ENCODE results near the gene LRFN4. TPM values are rescaled to one million over a fixed set of nuclear protein-coding genes. Genes with fewer than 3 reads are reported as not detected.

The LRFN4 gene
- total and polyA plus RNA-seq, 2 donors (not counting 3 experiments of a cell fraction or from before 2014, with no cell fraction given): 22.3 to 37.4 TPM

DNA sequence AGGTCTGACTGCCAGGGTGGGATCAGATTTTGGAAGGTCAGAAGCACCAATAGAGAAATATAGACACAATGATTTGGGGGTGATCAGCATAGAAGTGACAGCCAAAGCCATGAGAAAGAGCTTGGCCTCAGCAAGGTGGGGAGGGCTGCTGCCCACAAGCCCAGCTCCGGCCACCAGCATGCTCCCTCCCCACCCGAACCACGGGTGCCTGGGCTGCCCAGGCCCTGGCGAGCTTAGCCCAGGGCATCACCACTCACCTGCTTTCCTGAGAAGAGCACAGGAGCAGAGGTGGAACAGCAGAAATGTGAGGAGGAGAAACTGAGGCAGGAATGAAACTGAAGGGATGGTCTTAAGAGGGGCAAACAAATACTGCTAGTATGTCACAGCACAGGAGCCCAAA is 48.8 kb downstream of the LRFN4 start:
- CTCF ChIA-PET: interaction anchor here (1.0 kb wide), 1 partner anchor 22 kb away, joined by 3 read pairs; no protein-coding TSS in a partner anchor
- no peak for DNase-seq (ENCODE audit: low read depth, low spot score)
- Histone ChIP-seq H3K4me2 (ENCODE audit: insufficient read depth, low read length) (no peak overlapping the region), H3K9ac (replicated peaks; ENCODE audit: extremely low read depth, insufficient read depth, low read length) (no peak overlapping the region), H3K9me1 (replicated peaks; ENCODE audit: control insufficient read depth, extremely low read depth, insufficient read depth, low read length) (no peaks in the 10 kb centered on the region), H3K27ac (ENCODE audit: insufficient read depth, low read depth, low read length) (no peak overlapping the region), H3K79me2 (ENCODE audit: control insufficient read depth, insufficient read depth, low read length) (no peaks in the 10 kb centered on the region), H2AFZ (ENCODE audit: low read depth, low read length) (no peak overlapping the region), H3K9me3 (replicated peaks; ENCODE audit: control insufficient read depth, insufficient read depth, low read length) (no peaks in the 10 kb centered on the region), H3K4me1 (ENCODE audit: control insufficient read depth, extremely low read depth, insufficient read depth, low read length) (peaks cover 5% of the 10 kb centered on the region), H3K4me3 (replicated peaks in 1 of 3; ENCODE audit: insufficient read depth in 1 of 3, low read depth in 1 of 3, low read length in 3 of 3) (no peak overlapping the region), H4K20me1 (replicated peaks; ENCODE audit: control insufficient read depth, extremely low read depth, insufficient read depth, low read length) (no peaks in the 10 kb centered on the region), H3K36me3 (ENCODE audit: control insufficient read depth in 2 of 2, extremely low read depth in 1 of 2, insufficient read depth in 2 of 2, low read length in 2 of 2) (no peaks in the 10 kb centered on the region), H3K27me3 (ENCODE audit: control insufficient read depth in 2 of 2, insufficient read depth in 2 of 2, low read length in 2 of 2) (no peaks in the 10 kb centered on the region)
- no TSS peak for BruUV-seq (replicated peaks)
- FAIRE-seq: no peak
- intact Hi-C loops (cut with micrococcal nuclease) (no loop called here), dilution Hi-C loops (cut with MboI; ENCODE audit: extremely low pct_ligation_motif_present, low sequenced_read_pairs) (no loop called here)
- POLR2A ChIA-PET: no interaction called here
- TF ChIP-seq EZH2 (IDR thresholded peaks at IDR 0.05; ENCODE audit: borderline replicate concordance, low read depth, low read length, severe bottlenecking) (no peak), POLR2AphosphoS5 (IDR thresholded peaks at IDR 0.05; ENCODE audit: insufficient read depth, low read depth, low read length) (no peak), POLR2A (IDR thresholded peaks at IDR 0.05; ENCODE audit: low read depth, low read length) (no peak), JUN (IDR thresholded peaks at IDR 0.05; ENCODE audit: borderline replicate concordance, insufficient read depth, insufficient read length, low read depth) (no peak), GATA2 (IDR thresholded peaks at IDR 0.05; ENCODE audit: insufficient read depth, insufficient read length, low read depth, low read length) (no peak), FOS (IDR thresholded peaks at IDR 0.05; ENCODE audit: borderline replicate concordance, insufficient read depth, low read length) (no peak)
- TF ChIP-seq, protein P1, sequence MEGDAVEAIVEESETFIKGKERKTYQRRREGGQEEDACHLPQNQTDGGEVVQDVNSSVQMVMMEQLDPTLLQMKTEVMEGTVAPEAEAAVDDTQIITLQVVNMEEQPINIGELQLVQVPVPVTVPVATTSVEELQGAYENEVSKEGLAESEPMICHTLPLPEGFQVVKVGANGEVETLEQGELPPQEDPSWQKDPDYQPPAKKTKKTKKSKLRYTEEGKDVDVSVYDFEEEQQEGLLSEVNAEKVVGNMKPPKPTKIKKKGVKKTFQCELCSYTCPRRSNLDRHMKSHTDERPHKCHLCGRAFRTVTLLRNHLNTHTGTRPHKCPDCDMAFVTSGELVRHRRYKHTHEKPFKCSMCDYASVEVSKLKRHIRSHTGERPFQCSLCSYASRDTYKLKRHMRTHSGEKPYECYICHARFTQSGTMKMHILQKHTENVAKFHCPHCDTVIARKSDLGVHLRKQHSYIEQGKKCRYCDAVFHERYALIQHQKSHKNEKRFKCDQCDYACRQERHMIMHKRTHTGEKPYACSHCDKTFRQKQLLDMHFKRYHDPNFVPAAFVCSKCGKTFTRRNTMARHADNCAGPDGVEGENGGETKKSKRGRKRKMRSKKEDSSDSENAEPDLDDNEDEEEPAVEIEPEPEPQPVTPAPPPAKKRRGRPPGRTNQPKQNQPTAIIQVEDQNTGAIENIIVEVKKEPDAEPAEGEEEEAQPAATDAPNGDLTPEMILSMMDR (IDR thresholded peaks at IDR 0.05; ENCODE audit: extremely low read depth in 1 of 2, insufficient read depth in 1 of 2, low read depth in 1 of 2, low read length in 2 of 2): no peak
